ENCODE measurements around the gene TRIM44.

Gene TRIM44, protein sequence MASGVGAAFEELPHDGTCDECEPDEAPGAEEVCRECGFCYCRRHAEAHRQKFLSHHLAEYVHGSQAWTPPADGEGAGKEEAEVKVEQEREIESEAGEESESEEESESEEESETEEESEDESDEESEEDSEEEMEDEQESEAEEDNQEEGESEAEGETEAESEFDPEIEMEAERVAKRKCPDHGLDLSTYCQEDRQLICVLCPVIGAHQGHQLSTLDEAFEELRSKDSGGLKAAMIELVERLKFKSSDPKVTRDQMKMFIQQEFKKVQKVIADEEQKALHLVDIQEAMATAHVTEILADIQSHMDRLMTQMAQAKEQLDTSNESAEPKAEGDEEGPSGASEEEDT

DNA sequence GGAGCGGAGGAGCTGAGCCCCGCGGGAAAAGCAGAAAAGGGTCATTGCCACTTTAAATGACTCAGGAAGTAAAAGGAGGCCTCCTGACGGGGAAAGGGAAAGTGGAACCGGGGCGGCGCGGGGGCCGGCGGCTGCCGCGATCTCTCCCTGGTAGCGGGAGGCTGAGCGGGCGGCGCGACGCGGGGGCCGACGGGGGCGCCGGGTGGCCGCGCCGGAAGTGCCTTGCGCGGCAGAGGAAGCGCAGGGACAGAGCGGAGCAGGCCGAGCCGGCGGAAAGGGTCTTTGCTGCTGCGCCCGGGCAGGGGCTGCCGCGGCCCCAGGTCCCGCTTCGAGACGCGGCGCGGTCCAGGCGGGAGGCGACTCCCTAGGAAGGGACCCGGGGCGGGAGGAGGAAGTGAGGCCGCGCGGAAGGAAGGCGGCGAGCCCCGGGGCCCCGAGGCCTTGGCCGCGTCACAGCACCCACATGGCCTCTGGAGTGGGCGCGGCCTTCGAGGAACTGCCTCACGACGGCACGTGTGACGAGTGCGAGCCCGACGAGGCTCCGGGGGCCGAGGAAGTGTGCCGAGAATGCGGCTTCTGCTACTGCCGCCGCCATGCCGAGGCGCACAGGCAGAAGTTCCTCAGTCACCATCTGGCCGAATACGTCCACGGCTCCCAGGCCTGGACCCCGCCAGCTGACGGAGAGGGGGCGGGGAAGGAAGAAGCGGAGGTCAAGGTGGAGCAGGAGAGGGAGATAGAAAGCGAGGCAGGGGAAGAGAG is at the start of gene TRIM44:
TSS of gene TRIM44 (plus strand) at position 127 of the 759 bp plus-strand sequence. CDS start at position 464, 337 bp downstream.
- DNase-seq (ENCODE audit: low read depth) = peak; percentile 73
- H3K4me3 ChIP-seq (ENCODE audit: control insufficient read depth, low read depth, low read length) = peak within 1 kb of the TSS; percentile 79

DNA sequence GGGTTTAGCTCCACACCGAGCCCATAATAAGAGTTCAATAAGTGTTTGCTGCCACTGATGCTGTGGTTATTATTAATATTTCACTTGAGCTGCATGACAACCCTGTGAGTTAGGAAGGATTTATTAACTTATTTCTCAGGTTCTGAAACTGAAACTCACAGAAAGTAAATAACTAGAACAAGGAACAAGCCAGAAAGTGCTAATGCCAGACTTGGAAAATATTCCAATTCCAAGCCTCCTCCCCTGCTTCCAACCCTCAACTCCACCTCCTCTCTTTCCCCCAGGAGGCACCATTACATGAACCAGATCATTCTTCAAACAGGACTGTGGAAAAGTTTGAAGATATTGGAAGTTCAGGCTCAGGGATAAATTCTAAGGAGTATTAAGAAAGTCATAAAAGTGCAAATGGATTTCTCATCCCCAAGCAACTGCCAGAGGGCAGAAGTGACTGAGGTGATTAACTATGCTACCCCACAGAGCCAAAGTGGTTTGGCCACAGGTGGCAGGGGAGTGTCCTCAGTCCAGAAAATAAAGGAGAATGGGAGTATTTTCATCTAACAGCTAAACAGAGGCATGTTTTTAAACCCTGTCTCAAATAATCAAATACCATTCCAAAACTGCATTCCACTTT is 47.5 kb upstream of the TRIM44 start:
- no peak overlapping the region for H3K4me3 ChIP-seq (ENCODE audit: control insufficient read depth, low read depth, low read length)
- TF ChIP-seq, protein P1, sequence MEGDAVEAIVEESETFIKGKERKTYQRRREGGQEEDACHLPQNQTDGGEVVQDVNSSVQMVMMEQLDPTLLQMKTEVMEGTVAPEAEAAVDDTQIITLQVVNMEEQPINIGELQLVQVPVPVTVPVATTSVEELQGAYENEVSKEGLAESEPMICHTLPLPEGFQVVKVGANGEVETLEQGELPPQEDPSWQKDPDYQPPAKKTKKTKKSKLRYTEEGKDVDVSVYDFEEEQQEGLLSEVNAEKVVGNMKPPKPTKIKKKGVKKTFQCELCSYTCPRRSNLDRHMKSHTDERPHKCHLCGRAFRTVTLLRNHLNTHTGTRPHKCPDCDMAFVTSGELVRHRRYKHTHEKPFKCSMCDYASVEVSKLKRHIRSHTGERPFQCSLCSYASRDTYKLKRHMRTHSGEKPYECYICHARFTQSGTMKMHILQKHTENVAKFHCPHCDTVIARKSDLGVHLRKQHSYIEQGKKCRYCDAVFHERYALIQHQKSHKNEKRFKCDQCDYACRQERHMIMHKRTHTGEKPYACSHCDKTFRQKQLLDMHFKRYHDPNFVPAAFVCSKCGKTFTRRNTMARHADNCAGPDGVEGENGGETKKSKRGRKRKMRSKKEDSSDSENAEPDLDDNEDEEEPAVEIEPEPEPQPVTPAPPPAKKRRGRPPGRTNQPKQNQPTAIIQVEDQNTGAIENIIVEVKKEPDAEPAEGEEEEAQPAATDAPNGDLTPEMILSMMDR (conservative IDR thresholded peaks at IDR 0.05; ENCODE audit: control insufficient read depth, insufficient read depth, low read depth, low read length) = no peak
- DNase-seq (ENCODE audit: low read depth) = no peak

More for the DNA sequence above, at the start of gene TRIM44:
- TF ChIP-seq, protein P1 (conservative IDR thresholded peaks at IDR 0.05; ENCODE audit: control insufficient read depth, insufficient read depth, low read depth, low read length) = no peak

DNA sequence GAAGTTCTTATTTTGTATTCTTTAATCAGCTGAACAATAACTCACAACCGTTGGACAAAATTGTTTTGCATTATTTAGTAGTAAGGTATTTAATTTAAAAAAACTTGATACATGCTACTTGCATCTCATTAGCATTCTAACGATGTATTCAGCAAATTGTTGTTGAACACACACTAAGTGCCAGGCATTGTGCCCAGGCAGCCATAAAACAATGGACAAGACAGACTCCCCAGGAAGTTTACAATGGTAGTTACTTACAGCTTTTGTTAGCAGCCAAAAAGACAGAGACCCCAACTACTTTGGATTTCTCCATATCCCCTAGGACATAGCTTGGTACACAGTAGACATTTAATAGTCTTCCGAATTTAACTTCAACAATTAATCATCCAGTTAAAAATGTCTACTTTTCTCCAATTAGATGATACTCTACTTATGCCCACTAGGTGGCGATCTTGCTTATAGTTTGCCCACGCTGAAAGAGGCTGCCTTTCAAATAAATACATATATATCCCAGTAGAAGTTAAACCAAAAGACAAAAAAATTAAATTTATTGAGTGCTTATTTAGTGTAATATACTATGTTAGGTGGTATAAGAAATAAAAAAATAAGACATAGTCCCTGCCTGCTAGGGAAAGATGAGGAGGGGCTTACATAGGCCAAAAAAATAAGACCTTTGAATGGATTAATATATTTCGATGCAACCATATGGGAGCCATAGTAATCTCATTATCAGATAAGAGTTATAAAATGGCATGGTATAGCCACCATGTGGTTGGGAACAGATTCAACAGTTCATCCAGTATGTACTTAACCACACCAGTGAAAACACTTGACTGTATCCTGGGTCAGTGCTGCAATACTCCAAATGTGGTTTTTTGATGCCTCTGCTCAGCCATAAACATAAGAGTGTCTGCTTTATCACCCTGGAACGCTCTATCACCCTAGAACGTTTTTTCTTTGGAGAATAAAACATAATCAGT is 46.4 kb upstream of the TRIM44 start:
- H3K4me3 ChIP-seq (ENCODE audit: control insufficient read depth, low read depth, low read length) = no peak overlapping the region
- DNase-seq (ENCODE audit: low read depth) = peak; percentile 73
- TF ChIP-seq, protein P1 (conservative IDR thresholded peaks at IDR 0.05; ENCODE audit: control insufficient read depth, insufficient read depth, low read depth, low read length) = peak; percentile 69

DNA sequence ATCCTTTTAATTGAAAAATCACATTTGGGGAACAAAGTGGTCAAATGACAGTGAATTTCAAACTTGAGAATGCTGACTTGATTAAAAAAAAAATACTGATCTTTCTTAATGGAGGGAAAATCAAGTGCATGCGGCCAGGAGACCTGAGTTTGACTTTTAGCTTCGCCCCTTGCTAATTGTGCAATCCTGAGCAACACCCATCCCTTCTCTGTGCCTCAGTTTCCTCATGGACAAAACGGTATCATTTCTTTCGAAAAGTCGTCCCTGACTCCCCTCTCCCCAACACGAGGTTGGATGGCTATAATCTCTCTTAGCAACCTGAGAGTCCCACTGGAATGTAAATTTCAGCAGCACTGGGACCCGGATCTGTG is 45.3 kb upstream of the TRIM44 start:
- DNase-seq (ENCODE audit: low read depth) = no peak
- H3K4me3 ChIP-seq (ENCODE audit: control insufficient read depth, low read depth, low read length) = peak overlapping the region; percentile 64
- TF ChIP-seq, protein P1 (conservative IDR thresholded peaks at IDR 0.05; ENCODE audit: control insufficient read depth, insufficient read depth, low read depth, low read length) = no peak

DNA sequence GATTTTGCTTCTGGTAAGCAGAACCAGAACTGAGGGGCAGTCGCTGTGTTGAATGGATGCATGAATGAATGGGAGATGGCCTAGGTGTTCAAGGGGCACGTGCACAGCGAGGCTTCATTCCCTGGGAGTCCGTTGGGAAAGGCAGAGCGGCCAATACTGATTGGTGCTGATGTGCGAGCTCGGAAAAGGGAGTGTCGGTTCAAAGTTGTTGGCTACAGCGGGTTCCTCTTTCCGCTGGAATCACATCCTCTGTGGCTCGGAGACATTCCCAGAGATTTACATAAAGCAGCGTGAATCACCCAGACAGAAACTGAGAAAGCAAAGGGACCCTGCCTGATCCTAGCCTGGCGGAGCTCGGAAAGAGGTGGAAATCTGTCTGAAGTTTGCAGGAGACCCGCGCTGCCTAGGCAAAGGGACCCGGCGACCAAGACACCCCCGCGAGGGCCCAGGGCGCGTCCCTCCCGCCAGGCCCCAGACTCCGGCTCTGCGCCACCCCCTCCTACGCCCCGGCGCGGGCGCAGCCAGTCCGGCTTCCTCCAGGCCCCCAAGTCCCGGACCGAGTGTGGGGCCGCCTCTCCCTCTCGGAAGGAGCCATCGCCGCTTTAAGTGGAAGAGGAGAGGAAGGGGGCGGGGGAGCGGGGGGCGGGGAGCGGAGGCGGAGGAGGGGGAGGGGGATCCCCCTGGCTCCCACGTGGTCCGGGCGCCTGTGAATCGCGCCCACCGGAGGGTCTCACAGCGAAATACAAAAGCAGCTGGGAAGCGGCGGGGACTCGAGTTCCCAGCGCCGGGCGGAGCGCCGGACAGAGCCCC is 44.7 kb upstream of the TRIM44 start, which contains the start of gene FJX1:
TSS of gene FJX1 (plus strand) at position 774 of the 810 bp plus-strand sequence. CDS start 177 bp downstream, outside the sequence.
- TF ChIP-seq, protein P1 (conservative IDR thresholded peaks at IDR 0.05; ENCODE audit: control insufficient read depth, insufficient read depth, low read depth, low read length) = no peak
- H3K4me3 ChIP-seq (ENCODE audit: control insufficient read depth, low read depth, low read length) = peak within 1 kb of the TSS; percentile 64
- peak; percentile 95 for DNase-seq (ENCODE audit: low read depth)
